ENCODE measurements around the gene HTR1E.
"Not testable (repeated sequence)": the region's sequence is repeated elsewhere in the genome, so short reads cannot be mapped to it uniquely, and the experiment has no call there.

The HTR1E gene, protein sequence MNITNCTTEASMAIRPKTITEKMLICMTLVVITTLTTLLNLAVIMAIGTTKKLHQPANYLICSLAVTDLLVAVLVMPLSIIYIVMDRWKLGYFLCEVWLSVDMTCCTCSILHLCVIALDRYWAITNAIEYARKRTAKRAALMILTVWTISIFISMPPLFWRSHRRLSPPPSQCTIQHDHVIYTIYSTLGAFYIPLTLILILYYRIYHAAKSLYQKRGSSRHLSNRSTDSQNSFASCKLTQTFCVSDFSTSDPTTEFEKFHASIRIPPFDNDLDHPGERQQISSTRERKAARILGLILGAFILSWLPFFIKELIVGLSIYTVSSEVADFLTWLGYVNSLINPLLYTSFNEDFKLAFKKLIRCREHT

DNA sequence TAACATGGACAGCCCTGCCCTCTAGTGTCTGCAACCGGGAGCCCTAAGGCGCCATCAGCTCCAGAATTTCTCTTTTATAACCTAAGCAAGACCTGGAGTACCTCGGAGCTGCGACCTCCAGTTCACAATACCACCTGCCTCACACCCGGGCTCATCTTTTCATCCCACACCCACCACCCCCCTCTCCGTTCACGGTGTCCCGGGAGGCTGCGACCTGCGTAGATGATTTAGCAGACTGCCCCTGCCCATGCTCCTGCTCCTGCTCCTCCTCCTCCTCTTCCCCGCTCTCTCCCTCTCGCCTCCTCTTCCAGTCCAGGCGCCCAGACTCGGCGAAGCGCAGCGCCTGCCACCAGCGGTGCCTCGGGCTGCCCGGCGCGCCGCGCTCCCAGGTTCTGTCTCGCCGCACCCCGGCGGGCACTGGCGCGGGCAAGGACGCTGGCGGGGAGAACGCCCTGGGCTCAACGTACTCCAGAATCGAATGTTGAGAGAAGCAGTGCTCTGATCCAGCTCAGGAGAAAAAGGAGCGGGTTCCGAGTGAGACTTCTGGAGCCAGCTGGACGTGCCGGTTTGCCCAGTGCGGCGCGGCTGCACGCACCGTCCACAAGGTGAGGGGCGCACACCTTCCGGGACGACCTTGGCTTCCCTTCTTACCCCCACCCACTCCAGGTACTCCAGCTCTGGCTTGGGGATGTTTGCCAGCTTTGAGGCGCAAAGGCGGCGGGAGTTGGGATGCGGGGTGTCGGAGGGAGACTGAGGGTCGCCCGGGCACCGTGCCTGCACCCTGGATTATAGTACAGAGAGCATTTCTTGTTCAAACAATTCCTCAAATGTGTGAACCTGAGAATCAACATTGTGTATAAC lies at the start of gene HTR1E:
Gene HTR1E (plus strand): TSS at position 310 of the 861 bp plus-strand sequence. CDS start 77,807 bp downstream, outside the sequence.
- in situ Hi-C loops (cut with HindIII; ENCODE audit: low sequenced_read_pairs) = no loop called here
- TF ChIP-seq, protein P1, sequence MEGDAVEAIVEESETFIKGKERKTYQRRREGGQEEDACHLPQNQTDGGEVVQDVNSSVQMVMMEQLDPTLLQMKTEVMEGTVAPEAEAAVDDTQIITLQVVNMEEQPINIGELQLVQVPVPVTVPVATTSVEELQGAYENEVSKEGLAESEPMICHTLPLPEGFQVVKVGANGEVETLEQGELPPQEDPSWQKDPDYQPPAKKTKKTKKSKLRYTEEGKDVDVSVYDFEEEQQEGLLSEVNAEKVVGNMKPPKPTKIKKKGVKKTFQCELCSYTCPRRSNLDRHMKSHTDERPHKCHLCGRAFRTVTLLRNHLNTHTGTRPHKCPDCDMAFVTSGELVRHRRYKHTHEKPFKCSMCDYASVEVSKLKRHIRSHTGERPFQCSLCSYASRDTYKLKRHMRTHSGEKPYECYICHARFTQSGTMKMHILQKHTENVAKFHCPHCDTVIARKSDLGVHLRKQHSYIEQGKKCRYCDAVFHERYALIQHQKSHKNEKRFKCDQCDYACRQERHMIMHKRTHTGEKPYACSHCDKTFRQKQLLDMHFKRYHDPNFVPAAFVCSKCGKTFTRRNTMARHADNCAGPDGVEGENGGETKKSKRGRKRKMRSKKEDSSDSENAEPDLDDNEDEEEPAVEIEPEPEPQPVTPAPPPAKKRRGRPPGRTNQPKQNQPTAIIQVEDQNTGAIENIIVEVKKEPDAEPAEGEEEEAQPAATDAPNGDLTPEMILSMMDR (IDR thresholded peaks at IDR 0.05; ENCODE audit: low read depth, low read length) = peak; percentile 64
- DNase-seq (ENCODE audit: low read depth, low spot score) = peak; percentile 23
- peak within 1 kb of the TSS; percentile 4 for H3K4me3 ChIP-seq (ENCODE audit: low read depth, low read length)

DNA sequence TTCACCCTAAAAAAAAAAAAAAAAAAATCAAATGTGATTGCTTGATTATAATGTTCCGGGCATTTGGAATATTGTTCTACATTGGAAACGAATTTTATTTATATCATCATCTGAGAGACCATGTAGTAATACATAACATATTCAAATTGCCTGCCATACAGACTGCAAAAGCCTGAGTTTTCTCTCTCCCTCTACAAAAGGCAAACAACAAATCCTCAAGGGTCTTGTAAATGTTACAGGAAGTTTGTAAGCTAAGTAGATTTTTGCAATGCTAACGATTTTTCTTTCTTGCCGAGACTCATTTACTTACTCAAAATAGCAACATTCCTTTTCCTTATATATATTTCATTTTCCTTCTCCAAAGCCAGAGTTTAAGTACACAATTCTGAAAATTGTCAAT lies 49.0 kb upstream of the HTR1E start:
- in situ Hi-C loops (cut with HindIII; ENCODE audit: low sequenced_read_pairs) = no loop called here
- TF ChIP-seq, protein P1 (IDR thresholded peaks at IDR 0.05; ENCODE audit: low read depth, low read length) = no peak
- no peak for DNase-seq (ENCODE audit: low read depth, low spot score)
- H3K4me3 ChIP-seq (ENCODE audit: low read depth, low read length) = no peak overlapping the region

GRCh38 chr6:86897265-86897664 lies 40.1 kb upstream of the HTR1E start:
- H3K4me3 ChIP-seq (ENCODE audit: low read depth, low read length); in situ Hi-C loops (cut with HindIII; ENCODE audit: low sequenced_read_pairs); DNase-seq (ENCODE audit: low read depth, low spot score): not testable (repeated sequence)

GRCh38 chr6:86913795-86914194 lies 23.5 kb upstream of the HTR1E start:
- no peak for DNase-seq (ENCODE audit: low read depth, low spot score)
- H3K4me3 ChIP-seq (ENCODE audit: low read depth, low read length) = no peak overlapping the region
- TF ChIP-seq, protein P1 (IDR thresholded peaks at IDR 0.05; ENCODE audit: low read depth, low read length) = no peak
- in situ Hi-C loops (cut with HindIII; ENCODE audit: low sequenced_read_pairs) = no loop called here

DNA sequence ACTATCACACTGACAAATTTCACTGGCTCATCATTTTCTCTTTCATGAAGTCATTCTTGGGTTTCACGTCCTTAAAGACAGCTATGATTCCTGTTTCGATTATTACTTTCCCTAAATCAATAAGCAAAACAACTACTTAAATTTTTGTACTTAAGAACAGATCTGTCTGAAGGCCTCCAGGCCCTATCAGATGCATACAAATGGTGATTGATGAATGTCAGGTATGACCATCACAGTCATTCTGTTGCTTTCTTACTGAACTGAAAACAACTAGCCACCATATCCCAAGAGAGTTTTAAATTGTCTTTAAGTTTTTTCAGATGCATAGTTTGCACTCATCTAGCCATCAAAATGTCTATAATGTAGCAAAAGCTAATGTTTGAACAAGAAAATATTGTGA lies 20.9 kb upstream of the HTR1E start:
- in situ Hi-C loops (cut with HindIII; ENCODE audit: low sequenced_read_pairs) = no loop called here
- H3K4me3 ChIP-seq (ENCODE audit: low read depth, low read length) = no peak overlapping the region
- TF ChIP-seq, protein P1 (IDR thresholded peaks at IDR 0.05; ENCODE audit: low read depth, low read length) = no peak
- no peak for DNase-seq (ENCODE audit: low read depth, low spot score)

DNA sequence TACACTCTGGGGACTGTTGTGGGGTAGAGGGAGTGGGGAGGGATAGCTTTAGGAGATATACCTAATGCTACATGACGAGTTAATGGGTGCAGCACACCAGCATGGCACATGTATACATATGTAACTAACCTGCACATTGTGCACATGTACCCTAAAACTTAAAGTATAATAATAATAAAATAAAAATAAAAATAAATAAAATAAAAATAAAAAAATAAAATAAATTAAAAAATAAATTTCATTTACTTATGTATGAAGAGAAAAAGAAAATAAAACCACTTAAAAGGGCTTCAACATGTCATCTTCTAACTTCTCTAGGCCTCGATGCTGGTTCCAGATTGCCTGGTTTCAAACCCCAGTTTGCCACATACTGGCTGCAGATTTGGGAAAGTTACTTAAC lies 10.2 kb upstream of the HTR1E start:
- in situ Hi-C loops (cut with HindIII; ENCODE audit: low sequenced_read_pairs); H3K4me3 ChIP-seq (ENCODE audit: low read depth, low read length); DNase-seq (ENCODE audit: low read depth, low spot score): not testable (repeated sequence)

DNA sequence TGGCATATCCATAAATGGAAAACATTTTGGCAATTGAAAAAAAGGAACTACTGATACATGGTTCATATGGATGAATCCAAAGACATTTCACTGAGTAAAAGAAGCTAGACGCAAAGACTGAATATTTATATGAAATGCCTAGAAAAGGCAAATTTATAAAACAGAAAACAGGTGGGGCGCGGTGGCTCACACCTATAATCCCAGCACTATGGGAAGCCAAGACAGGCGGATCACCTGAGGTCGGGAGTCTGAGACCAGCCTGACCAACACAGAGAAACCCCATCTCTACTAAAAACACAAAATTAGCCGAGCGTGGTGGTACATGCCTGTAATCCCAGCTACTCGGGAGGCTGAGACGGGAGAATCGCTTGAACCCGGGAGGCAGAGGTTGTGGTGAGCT lies 9.5 kb upstream of the HTR1E start:
- H3K4me3 ChIP-seq (ENCODE audit: low read depth, low read length); in situ Hi-C loops (cut with HindIII; ENCODE audit: low sequenced_read_pairs); DNase-seq (ENCODE audit: low read depth, low spot score): not testable (repeated sequence)

GRCh38 chr6:86934365-86934764 lies 3.0 kb upstream of the HTR1E start:
- no peak for DNase-seq (ENCODE audit: low read depth, low spot score)
- no peak overlapping the region for H3K4me3 ChIP-seq (ENCODE audit: low read depth, low read length)
- TF ChIP-seq, protein P1 (IDR thresholded peaks at IDR 0.05; ENCODE audit: low read depth, low read length) = no peak
- in situ Hi-C loops (cut with HindIII; ENCODE audit: low sequenced_read_pairs) = no loop called here
